K562 (cell line): Measurements from ENCODE around the gene CYB5B. TPM values are rescaled to one million over a fixed set of nuclear protein-coding genes. Genes with fewer than 3 reads are reported as not detected.

ENCODE experiments used
- ATF1 ChIP-seq, 2 experiments: fragments of 450-650 bp in 1 of 2; IDR thresholded peaks; 2 replicates each; pipeline ENCODE4 v1.6.1; 2016; ENCODE audit warnings: missing compliant biosample characterization in 1 of 2, missing genetic modification characterization in 1 of 2
- CBX3 ChIP-seq, 2 experiments: IDR thresholded peaks; 1 replicate in 1 of 2; 2 replicates in 1 of 2; pipeline ENCODE4 v1.6.1; 2012; ENCODE audit warnings: inconsistent platforms in 2 of 2, low read length in 2 of 2, borderline replicate concordance in 1 of 2, control low read depth in 1 of 2
- CTBP1 ChIP-seq: fragments of 450-650 bp; IDR thresholded peaks from 2 replicates; pipeline ENCODE4 v1.6.1; 2016; ENCODE audit warnings: borderline replicate concordance
- EP300 ChIP-seq: IDR thresholded peaks from 2 replicates; pipeline ENCODE4 v1.6.1; 2012; ENCODE audit warnings: low read length, improper control_type of control experiment
- POLR2G ChIP-seq: fragments of 200-400 bp; formaldehyde crosslinking; IDR thresholded peaks from 2 replicates; pipeline ENCODE4 v1.6.1; 2017; ENCODE audit warnings: low read depth, mild to moderate bottlenecking, antibody characterized with exemption, low read length, moderate library complexity
- PYGO2 ChIP-seq: fragments of 450-650 bp; IDR thresholded peaks from 2 replicates; pipeline ENCODE4 v1.6.1; 2016; ENCODE audit warnings: mild to moderate bottlenecking, missing genetic modification characterization, moderate library complexity, missing compliant biosample characterization
- SNIP1 ChIP-seq: fragments of 450-650 bp; IDR thresholded peaks from 2 replicates; pipeline ENCODE4 v1.7.1; 2017; ENCODE audit warnings: low read depth, mild to moderate bottlenecking
- U2AF1 ChIP-seq: fragments of 200-400 bp; formaldehyde crosslinking; optimal IDR thresholded peaks from 2 replicates; pipeline ENCODE3; 2017; ENCODE audit warnings: mild to moderate bottlenecking, low read depth, low read length, moderate library complexity
- ZFX ChIP-seq: sonication (generic); formaldehyde crosslinking; IDR thresholded peaks from 2 replicates; pipeline ENCODE4 v1.8.0; 2022; ENCODE audit warnings: mild to moderate bottlenecking, missing genetic modification reagents, moderate library complexity
- ZNF212 ChIP-seq: fragments of 450-650 bp; formaldehyde crosslinking; IDR thresholded peaks from 2 replicates; pipeline ENCODE4 v1.4.0; 2020; ENCODE audit warnings: mild to moderate bottlenecking
- polyA plus RNA-seq, 8 experiments: library from polyadenylated mRNA; depleted of rRNA in 4 of 8; stranded (reverse) in 5 of 8; unstranded in 3 of 8; fragments of >200 nt; fragmentation: Nextera tagmentation in 2 of 8; fragmentation: Illumina TruSeq in 1 of 8; extraction: Ambion mirVana in 2 of 8; extraction: Trizol in 1 of 8; gene quantifications; 2 replicates each; pipeline versions ENCODE4 v1.2.1 to v1.2.3, GENCODE V29; 2011 to 2014; ENCODE audit warnings: inconsistent platforms in 1 of 8, missing spikeins in 1 of 8
- total RNA-seq, 7 experiments: library from RNA; depleted of rRNA in 6 of 7; stranded (reverse); fragments of >200 nt in 6 of 7; fragmentation: Illumina TruSeq in 2 of 7; extraction: Trizol in 2 of 7; gene quantifications; 2 replicates each; pipeline versions ENCODE4 v1.2.1 to v1.2.3, GENCODE V29; 2011 to 2021; ENCODE audit warnings: low replicate concordance in 1 of 7
- TF ChIP-seq, protein P1 (sequence below): fragments of 450-650 bp; formaldehyde crosslinking; conservative IDR thresholded peaks from 2 replicates; pipeline ENCODE4 v1.4.0; 2022; ENCODE audit warnings: mild to moderate bottlenecking, missing genetic modification characterization
- TF ChIP-seq, protein P2 (sequence below): fragments of 200-600 bp; sonication (generic); IDR thresholded peaks from one replicate; pipeline ENCODE4 v1.6.1; 2012; ENCODE audit warnings: mild to moderate bottlenecking, low read depth, low read length, inconsistent platforms
- TF ChIP-seq, protein P3 (sequence below), 2 experiments: fragments of 200-800 bp in 1 of 2; sonication (Bioruptor generic) in 1 of 2; sonication (generic) in 1 of 2; formaldehyde crosslinking in 1 of 2; IDR thresholded peaks in 1 of 2; conservative IDR thresholded peaks in 1 of 2; 2 replicates each; pipeline versions ENCODE4 v1.5.0 to v1.6.1; 2016 to 2020; ENCODE audit warnings: missing compliant biosample characterization in 1 of 2, missing genetic modification characterization in 1 of 2, missing genetic modification reagents in 1 of 2

CYB5B gene
- total and polyA plus RNA-seq, 9 of the 15 experiments (the other 6 are each of a cell fraction or from before 2014, with no cell fraction given): 29.9 to 274 (median 136) TPM

DNA sequence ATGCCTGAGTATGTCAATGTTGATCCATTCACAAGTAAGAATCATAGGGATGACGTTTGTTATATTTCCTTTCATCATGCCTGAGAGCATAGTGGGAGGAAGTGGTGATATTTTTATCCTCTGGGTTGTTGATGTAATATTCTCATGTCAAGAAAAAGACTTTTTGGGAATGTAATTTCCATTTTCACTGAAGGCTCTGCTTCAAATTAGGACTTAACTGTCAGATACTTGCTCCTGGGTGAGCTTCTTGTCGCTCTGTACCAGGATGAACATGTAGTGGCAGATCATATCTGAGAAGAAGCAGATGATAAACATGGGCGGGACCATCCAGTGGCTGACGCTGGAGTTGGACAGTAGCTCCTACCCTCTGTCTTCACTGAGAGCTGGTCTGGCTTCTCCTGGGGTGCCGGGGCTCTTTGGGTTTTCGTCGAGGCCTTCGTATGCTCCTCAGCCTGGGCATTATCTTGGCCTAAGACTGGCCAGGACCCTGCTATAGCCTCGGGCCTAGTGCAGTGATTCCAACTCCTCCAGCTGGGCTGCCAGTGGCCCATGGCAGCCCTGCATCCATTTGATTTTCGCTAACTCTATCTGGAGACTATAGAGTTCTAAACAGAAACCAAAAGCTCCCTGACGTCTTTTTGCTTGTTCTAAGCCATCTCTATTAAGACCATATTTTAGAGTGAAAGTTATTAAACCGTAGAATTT, 19.7 kb downstream of the CYB5B start (continued):
- TF ChIP-seq, protein P1, sequence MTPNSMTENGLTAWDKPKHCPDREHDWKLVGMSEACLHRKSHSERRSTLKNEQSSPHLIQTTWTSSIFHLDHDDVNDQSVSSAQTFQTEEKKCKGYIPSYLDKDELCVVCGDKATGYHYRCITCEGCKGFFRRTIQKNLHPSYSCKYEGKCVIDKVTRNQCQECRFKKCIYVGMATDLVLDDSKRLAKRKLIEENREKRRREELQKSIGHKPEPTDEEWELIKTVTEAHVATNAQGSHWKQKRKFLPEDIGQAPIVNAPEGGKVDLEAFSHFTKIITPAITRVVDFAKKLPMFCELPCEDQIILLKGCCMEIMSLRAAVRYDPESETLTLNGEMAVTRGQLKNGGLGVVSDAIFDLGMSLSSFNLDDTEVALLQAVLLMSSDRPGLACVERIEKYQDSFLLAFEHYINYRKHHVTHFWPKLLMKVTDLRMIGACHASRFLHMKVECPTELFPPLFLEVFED: no peak
- TF ChIP-seq, protein P2, sequence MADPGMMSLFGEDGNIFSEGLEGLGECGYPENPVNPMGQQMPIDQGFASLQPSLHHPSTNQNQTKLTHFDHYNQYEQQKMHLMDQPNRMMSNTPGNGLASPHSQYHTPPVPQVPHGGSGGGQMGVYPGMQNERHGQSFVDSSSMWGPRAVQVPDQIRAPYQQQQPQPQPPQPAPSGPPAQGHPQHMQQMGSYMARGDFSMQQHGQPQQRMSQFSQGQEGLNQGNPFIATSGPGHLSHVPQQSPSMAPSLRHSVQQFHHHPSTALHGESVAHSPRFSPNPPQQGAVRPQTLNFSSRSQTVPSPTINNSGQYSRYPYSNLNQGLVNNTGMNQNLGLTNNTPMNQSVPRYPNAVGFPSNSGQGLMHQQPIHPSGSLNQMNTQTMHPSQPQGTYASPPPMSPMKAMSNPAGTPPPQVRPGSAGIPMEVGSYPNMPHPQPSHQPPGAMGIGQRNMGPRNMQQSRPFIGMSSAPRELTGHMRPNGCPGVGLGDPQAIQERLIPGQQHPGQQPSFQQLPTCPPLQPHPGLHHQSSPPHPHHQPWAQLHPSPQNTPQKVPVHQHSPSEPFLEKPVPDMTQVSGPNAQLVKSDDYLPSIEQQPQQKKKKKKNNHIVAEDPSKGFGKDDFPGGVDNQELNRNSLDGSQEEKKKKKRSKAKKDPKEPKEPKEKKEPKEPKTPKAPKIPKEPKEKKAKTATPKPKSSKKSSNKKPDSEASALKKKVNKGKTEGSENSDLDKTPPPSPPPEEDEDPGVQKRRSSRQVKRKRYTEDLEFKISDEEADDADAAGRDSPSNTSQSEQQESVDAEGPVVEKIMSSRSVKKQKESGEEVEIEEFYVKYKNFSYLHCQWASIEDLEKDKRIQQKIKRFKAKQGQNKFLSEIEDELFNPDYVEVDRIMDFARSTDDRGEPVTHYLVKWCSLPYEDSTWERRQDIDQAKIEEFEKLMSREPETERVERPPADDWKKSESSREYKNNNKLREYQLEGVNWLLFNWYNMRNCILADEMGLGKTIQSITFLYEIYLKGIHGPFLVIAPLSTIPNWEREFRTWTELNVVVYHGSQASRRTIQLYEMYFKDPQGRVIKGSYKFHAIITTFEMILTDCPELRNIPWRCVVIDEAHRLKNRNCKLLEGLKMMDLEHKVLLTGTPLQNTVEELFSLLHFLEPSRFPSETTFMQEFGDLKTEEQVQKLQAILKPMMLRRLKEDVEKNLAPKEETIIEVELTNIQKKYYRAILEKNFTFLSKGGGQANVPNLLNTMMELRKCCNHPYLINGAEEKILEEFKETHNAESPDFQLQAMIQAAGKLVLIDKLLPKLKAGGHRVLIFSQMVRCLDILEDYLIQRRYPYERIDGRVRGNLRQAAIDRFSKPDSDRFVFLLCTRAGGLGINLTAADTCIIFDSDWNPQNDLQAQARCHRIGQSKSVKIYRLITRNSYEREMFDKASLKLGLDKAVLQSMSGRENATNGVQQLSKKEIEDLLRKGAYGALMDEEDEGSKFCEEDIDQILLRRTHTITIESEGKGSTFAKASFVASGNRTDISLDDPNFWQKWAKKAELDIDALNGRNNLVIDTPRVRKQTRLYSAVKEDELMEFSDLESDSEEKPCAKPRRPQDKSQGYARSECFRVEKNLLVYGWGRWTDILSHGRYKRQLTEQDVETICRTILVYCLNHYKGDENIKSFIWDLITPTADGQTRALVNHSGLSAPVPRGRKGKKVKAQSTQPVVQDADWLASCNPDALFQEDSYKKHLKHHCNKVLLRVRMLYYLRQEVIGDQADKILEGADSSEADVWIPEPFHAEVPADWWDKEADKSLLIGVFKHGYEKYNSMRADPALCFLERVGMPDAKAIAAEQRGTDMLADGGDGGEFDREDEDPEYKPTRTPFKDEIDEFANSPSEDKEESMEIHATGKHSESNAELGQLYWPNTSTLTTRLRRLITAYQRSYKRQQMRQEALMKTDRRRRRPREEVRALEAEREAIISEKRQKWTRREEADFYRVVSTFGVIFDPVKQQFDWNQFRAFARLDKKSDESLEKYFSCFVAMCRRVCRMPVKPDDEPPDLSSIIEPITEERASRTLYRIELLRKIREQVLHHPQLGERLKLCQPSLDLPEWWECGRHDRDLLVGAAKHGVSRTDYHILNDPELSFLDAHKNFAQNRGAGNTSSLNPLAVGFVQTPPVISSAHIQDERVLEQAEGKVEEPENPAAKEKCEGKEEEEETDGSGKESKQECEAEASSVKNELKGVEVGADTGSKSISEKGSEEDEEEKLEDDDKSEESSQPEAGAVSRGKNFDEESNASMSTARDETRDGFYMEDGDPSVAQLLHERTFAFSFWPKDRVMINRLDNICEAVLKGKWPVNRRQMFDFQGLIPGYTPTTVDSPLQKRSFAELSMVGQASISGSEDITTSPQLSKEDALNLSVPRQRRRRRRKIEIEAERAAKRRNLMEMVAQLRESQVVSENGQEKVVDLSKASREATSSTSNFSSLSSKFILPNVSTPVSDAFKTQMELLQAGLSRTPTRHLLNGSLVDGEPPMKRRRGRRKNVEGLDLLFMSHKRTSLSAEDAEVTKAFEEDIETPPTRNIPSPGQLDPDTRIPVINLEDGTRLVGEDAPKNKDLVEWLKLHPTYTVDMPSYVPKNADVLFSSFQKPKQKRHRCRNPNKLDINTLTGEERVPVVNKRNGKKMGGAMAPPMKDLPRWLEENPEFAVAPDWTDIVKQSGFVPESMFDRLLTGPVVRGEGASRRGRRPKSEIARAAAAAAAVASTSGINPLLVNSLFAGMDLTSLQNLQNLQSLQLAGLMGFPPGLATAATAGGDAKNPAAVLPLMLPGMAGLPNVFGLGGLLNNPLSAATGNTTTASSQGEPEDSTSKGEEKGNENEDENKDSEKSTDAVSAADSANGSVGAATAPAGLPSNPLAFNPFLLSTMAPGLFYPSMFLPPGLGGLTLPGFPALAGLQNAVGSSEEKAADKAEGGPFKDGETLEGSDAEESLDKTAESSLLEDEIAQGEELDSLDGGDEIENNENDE: no peak
- TF ChIP-seq POLR2G (0 out of 2 replicates have a peak, but pooled peaks have one; percentile 15), PYGO2 (no peak), U2AF1 (no peak), ZFX (CRISPR knock-in tag) (peak; percentile 64), ATF1 (CRISPR knock-in tag; IDR thresholded peaks at IDR 0.05) (no peak), ATF1 (tag; IDR thresholded peaks at IDR 0.05) (peak; percentile 53), SNIP1 (no peak), CTBP1 (peak; percentile 48; the same call in 1 of the 2 replicates), EP300 (no peak), ZNF212 (no peak), CBX3 (IDR thresholded peaks at IDR 0.05; ENCODE audit: borderline replicate concordance in 1 of 2, low read length in 2 of 2) (no peak)
- TF ChIP-seq, protein P3, sequence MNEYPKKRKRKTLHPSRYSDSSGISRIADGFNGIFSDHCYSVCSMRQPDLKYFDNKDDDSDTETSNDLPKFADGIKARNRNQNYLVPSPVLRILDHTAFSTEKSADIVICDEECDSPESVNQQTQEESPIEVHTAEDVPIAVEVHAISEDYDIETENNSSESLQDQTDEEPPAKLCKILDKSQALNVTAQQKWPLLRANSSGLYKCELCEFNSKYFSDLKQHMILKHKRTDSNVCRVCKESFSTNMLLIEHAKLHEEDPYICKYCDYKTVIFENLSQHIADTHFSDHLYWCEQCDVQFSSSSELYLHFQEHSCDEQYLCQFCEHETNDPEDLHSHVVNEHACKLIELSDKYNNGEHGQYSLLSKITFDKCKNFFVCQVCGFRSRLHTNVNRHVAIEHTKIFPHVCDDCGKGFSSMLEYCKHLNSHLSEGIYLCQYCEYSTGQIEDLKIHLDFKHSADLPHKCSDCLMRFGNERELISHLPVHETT (CRISPR knock-in tag; conservative IDR thresholded peaks at IDR 0.05 in 1 of 2, IDR thresholded peaks at IDR 0.05 in 1 of 2): 0 out of 4 replicates have a peak, but pooled peaks of 1 of the 2 experiments have one; percentile 7
